Type B pancreatic cell (in vitro differentiated cells): Measurements from ENCODE around the gene GNB5. TPM values are rescaled to one million over a fixed set of nuclear protein-coding genes. Genes with fewer than 3 reads are reported as not detected.

Experiments used
- DNase-seq: peaks from one replicate; pipeline ENCODE4 v3.0.0; 2021; ENCODE audit warnings: mixed read lengths; ENCODE audit not compliant: unreplicated experiment; ENCODE audit errors: extremely low spot score
- H3K27ac Mint-ChIP-seq: 2 replicates; pipeline ENCODE4 v1.8.0; 2021; ENCODE audit warnings: mild to moderate bottlenecking, mixed read lengths
- H3K27me3 Mint-ChIP-seq: 2 replicates; pipeline ENCODE4 v1.8.0; 2021; ENCODE audit warnings: mixed read lengths
- H3K36me3 Mint-ChIP-seq: 2 replicates; pipeline ENCODE4 v1.8.0; 2021; ENCODE audit warnings: mixed read lengths
- H3K4me1 Mint-ChIP-seq: one replicate; pipeline ENCODE4 v1.8.0; 2021; ENCODE audit warnings: mixed read lengths; ENCODE audit not compliant: unreplicated experiment
- H3K4me3 Mint-ChIP-seq: 2 replicates; pipeline ENCODE4 v1.8.0; 2021; ENCODE audit warnings: mild to moderate bottlenecking, mixed read lengths
- H3K9me3 Mint-ChIP-seq: 2 replicates; pipeline ENCODE4 v1.8.0; 2021; ENCODE audit warnings: mixed read lengths
- total RNA-seq: library from RNA; stranded (reverse); gene quantifications from 2 replicates; pipeline ENCODE4 v1.2.1, GENCODE V29; 2021; ENCODE audit warnings: low replicate concordance
- TF ChIP-seq, protein P1 (sequence below): fragments of 200-600 bp; sonication (generic); conservative IDR thresholded peaks from 2 replicates; pipeline ENCODE4 v1.5.0; 2021; ENCODE audit warnings: antibody characterized with exemption, mild to moderate bottlenecking

The GNB5 gene
- total RNA-seq, 1 donor from 2014 or later: 19.9 TPM

DNA sequence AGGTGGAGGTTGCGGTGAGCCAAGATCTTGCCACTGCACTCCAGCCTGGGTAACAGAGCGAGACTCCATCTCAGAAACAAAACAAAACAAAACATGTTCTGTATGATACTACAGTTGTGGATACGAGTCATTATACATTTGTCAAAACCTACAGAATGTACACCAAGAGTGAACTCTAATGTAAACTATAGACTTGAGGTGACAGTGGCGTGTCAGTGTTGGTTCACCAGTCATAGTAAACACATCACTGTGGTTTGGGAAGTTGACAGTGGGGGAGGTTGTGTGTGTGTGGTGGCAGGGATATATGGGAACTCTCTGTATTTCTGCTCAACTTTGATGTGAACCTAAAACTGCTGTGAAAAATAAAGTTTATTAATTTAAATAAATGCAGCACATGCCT lies 33.0 kb upstream of the GNB5 start:
- no peaks in the 10 kb centered on the region for H3K9me3 Mint-ChIP-seq
- no peak overlapping the region for H3K27ac Mint-ChIP-seq
- H3K4me1 Mint-ChIP-seq: no peaks in the 10 kb centered on the region
- DNase-seq: no peak
- no peaks in the 10 kb centered on the region for H3K27me3 Mint-ChIP-seq
- H3K4me3 Mint-ChIP-seq: no peak overlapping the region
- H3K36me3 Mint-ChIP-seq: no peaks in the 10 kb centered on the region
- TF ChIP-seq, protein P1, sequence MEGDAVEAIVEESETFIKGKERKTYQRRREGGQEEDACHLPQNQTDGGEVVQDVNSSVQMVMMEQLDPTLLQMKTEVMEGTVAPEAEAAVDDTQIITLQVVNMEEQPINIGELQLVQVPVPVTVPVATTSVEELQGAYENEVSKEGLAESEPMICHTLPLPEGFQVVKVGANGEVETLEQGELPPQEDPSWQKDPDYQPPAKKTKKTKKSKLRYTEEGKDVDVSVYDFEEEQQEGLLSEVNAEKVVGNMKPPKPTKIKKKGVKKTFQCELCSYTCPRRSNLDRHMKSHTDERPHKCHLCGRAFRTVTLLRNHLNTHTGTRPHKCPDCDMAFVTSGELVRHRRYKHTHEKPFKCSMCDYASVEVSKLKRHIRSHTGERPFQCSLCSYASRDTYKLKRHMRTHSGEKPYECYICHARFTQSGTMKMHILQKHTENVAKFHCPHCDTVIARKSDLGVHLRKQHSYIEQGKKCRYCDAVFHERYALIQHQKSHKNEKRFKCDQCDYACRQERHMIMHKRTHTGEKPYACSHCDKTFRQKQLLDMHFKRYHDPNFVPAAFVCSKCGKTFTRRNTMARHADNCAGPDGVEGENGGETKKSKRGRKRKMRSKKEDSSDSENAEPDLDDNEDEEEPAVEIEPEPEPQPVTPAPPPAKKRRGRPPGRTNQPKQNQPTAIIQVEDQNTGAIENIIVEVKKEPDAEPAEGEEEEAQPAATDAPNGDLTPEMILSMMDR: no peak

DNA sequence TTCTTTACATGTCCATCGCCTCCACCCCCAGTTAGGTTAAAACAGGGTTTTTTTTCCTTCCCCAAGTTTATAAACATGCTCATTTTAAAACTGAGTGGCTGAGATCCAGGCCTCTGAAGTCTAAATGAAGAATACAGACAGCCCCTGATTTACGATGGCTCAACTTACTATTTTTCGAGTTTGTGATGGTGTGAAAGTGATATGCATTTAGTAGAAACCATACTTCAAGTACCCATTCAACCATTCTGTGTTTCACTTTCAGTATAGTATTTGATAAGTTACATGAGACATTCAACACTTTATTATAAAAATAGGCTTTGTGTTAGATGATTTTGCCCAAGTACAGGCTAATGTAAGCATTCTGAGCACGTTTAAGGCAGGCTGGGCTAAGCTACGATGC lies 30.5 kb upstream of the GNB5 start:
- TF ChIP-seq, protein P1: no peak
- Mint-ChIP-seq H3K9me3 (no peaks in the 10 kb centered on the region), H3K27ac (no peak overlapping the region), H3K27me3 (no peaks in the 10 kb centered on the region), H3K4me3 (no peak overlapping the region), H3K4me1 (no peaks in the 10 kb centered on the region), H3K36me3 (no peaks in the 10 kb centered on the region)
- DNase-seq: no peak

DNA sequence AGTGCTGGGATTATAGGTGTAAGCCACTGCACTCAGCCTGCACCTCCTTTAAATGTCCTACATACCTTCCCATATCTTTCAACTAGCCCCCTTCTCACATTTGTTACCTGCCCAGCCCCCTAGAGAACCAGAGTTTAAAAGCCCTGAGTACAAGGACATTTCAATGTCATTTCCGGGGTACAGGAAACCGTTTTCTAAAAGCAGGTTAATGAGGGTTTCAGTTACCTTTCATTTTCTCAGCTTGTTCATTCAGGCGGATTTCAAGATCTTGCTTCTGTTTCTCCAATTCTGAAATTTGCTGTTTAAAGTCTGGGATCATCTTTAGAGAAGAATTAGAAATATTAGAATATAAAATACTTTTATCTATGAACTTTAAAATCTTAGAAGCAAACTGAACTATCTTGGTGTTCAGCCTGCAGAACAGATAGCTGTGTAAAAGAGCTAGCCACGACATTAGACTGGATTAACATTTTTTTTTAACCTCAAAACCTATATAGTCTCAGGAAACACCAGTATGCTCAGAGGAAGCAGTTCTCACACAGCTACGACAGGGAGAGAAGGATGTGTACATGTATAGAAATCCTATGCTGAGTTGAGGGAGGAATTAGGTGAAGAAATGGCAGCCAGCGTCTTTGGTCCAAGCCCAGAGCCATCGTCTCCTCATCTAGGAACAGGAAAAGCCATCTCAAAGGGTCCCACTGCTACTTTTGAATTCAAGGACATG lies 29.9 kb upstream of the GNB5 start:
- H3K27ac Mint-ChIP-seq: no peak overlapping the region
- no peaks in the 10 kb centered on the region for H3K4me1 Mint-ChIP-seq
- TF ChIP-seq, protein P1: no peak
- H3K4me3 Mint-ChIP-seq: no peak overlapping the region
- no peaks in the 10 kb centered on the region for H3K36me3 Mint-ChIP-seq
- no peak for DNase-seq
- no peaks in the 10 kb centered on the region for H3K27me3 Mint-ChIP-seq
- H3K9me3 Mint-ChIP-seq: no peaks in the 10 kb centered on the region

DNA sequence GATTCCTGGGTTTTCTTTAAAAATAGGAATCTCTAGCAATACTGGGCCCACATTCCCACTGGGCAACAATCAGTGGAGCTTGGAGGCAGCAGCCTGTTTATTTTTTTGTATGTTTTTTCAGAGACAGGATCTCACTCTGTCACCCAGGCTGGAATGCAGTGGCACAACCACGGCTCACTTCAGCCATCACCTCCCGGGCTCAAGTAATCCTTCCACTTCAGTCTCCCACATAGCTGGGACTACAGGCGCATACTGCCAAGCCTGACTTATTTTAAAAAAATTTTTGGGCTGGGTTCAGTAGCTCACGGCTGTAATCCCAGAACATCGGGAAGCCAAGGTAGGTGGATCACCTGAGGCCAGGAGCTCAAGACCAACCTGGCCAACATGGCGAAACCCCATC lies 29.1 kb upstream of the GNB5 start:
- H3K9me3 Mint-ChIP-seq: no peaks in the 10 kb centered on the region
- H3K27ac Mint-ChIP-seq: no peak overlapping the region
- H3K36me3 Mint-ChIP-seq: no peaks in the 10 kb centered on the region
- H3K4me1 Mint-ChIP-seq: no peaks in the 10 kb centered on the region
- DNase-seq: no peak
- no peaks in the 10 kb centered on the region for H3K27me3 Mint-ChIP-seq
- no peak overlapping the region for H3K4me3 Mint-ChIP-seq
- TF ChIP-seq, protein P1: no peak

DNA sequence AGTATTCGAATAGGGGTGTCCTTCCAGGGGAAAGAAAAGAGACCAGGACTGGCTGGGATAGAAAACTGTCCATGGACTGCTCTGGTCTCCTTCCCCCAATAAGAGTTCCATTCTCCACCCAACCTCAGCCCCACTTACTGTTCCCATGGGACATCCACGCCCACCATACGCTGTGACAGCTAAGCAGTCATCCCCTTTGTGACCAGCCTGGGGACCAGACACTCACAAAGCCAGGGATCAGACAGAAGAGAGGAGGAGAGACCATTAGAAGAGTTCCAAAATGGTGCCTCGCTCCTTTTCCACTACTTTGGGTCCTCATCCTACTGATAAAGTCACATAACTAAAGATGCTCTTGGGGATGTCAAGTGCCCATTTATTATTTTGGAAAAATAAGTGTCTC lies 27.6 kb upstream of the GNB5 start:
- TF ChIP-seq, protein P1: no peak
- H3K27ac Mint-ChIP-seq: no peak overlapping the region
- H3K36me3 Mint-ChIP-seq: no peaks in the 10 kb centered on the region
- peaks cover 6% of the 10 kb centered on the region for H3K4me1 Mint-ChIP-seq
- no peak for DNase-seq
- H3K27me3 Mint-ChIP-seq: no peaks in the 10 kb centered on the region
- H3K9me3 Mint-ChIP-seq: no peaks in the 10 kb centered on the region
- no peak overlapping the region for H3K4me3 Mint-ChIP-seq
